BLaER1 (cell line): ENCODE data around the gene SFT2D1.
A peak's percentile ranks its signal among the peaks of the same experiment; 100 is the strongest.

Experiments
- H3K27ac ChIP-seq: shearing (Covaris generic); formaldehyde crosslinking; 2 replicates; pipeline ENCODE4 v1.8.1; 2022
- H3K27me3 ChIP-seq: shearing (Covaris generic); formaldehyde crosslinking; 2 replicates; pipeline ENCODE4 v1.8.1; 2022
- H3K36me3 ChIP-seq: shearing (Covaris generic); formaldehyde crosslinking; 2 replicates; pipeline ENCODE4 v1.8.1; 2022
- H3K4me1 ChIP-seq: shearing (Covaris generic); formaldehyde crosslinking; 2 replicates; pipeline ENCODE4 v1.8.1; 2022
- H3K4me2 ChIP-seq: shearing (Covaris generic); formaldehyde crosslinking; 2 replicates; pipeline ENCODE4 v1.8.1; 2022
- H3K4me3 ChIP-seq: shearing (Covaris generic); formaldehyde crosslinking; 2 replicates; pipeline ENCODE4 v1.8.1; 2022
- H3K9ac ChIP-seq: shearing (Covaris generic); formaldehyde crosslinking; 2 replicates; pipeline ENCODE4 v1.8.1; 2022
- H3K9me3 ChIP-seq: shearing (Covaris generic); formaldehyde crosslinking; 2 replicates; pipeline ENCODE4 v1.8.1; 2022
- H4K20me1 ChIP-seq: shearing (Covaris generic); formaldehyde crosslinking; 2 replicates; pipeline ENCODE4 v1.8.1; 2022
- Cebpa-rat ChIP-seq: shearing (Covaris generic); IDR thresholded peaks from 2 replicates; pipeline ENCODE4 v1.8.1; 2022

The SFT2D1 gene

GRCh38 chr6:166382500-166382932 lies 40.2 kb upstream of the SFT2D1 start:
- Histone ChIP-seq H4K20me1 (peaks cover 6% of the 10 kb centered on the region; the same call in 1 of the 2 replicates), H3K4me3 (peak overlapping the region; percentile 96), H3K36me3 (no peaks in the 10 kb centered on the region), H3K4me2 (peak overlapping the region; percentile 98), H3K9me3 (no peaks in the 10 kb centered on the region), H3K4me1 (peaks cover 28% of the 10 kb centered on the region), H3K27ac (peak overlapping the region; percentile 62), H3K27me3 (peaks cover 5% of the 10 kb centered on the region; the same call in 1 of the 2 replicates), H3K9ac (peak overlapping the region; percentile 81)
- TF ChIP-seq Cebpa-rat: no peak

- no peak for TF ChIP-seq Cebpa-rat
- peaks cover 5% of the 10 kb centered on the region; the same call in 1 of the 2 replicates for H3K27me3 ChIP-seq
- H3K4me1 ChIP-seq: peaks cover 28% of the 10 kb centered on the region
- no peaks in the 10 kb centered on the region for H3K9me3 ChIP-seq
- no peaks in the 10 kb centered on the region for H3K36me3 ChIP-seq
- H3K4me3 ChIP-seq: peak overlapping the region; percentile 96
- H3K27ac ChIP-seq: no peak overlapping the region; the same call in 1 of the 2 replicates
- H3K4me2 ChIP-seq: peak overlapping the region; percentile 98
- peaks cover 6% of the 10 kb centered on the region; the same call in 1 of the 2 replicates for H4K20me1 ChIP-seq
- peak overlapping the region; percentile 81 for H3K9ac ChIP-seq
These were observed 39.6 kb upstream of the SFT2D1 start for GRCh38 chr6:166381733-166382499.

DNA sequence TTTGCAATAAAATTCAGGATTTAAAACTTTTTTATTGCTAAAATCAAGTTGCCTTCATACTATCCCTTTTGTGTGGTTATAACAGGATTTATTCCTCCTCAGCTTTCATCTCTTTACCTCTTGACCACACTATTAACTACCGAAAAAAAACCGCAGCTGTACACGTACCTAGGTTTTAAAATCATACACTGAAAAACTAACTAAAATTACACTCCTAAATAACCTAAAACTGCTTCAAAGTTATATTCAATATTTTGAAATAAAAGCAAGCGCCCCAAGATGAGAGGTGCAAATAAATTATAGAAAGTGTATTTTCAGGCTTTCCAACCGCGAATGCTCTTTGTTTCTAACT lies 39.0 kb upstream of the SFT2D1 start:
- peaks cover 28% of the 10 kb centered on the region for H3K4me1 ChIP-seq
- no peaks in the 10 kb centered on the region for H3K9me3 ChIP-seq
- no peak overlapping the region for H3K27ac ChIP-seq
- peak overlapping the region; percentile 96 for H3K4me3 ChIP-seq
- TF ChIP-seq Cebpa-rat: no peak
- no peaks in the 10 kb centered on the region for H3K36me3 ChIP-seq
- H3K9ac ChIP-seq: peak overlapping the region; percentile 81
- H3K4me2 ChIP-seq: peak overlapping the region; percentile 98
- peaks cover 6% of the 10 kb centered on the region; the same call in 1 of the 2 replicates for H4K20me1 ChIP-seq
- peaks cover 5% of the 10 kb centered on the region; the same call in 1 of the 2 replicates for H3K27me3 ChIP-seq

GRCh38 chr6:166379800-166380199 lies 37.5 kb upstream of the SFT2D1 start:
- Histone ChIP-seq H4K20me1 (peaks cover 6% of the 10 kb centered on the region; the same call in 1 of the 2 replicates), H3K27me3 (peaks cover 5% of the 10 kb centered on the region; the same call in 1 of the 2 replicates), H3K4me2 (peak overlapping the region; percentile 23; the same call in 1 of the 2 replicates), H3K36me3 (no peaks in the 10 kb centered on the region), H3K9ac (no peak overlapping the region), H3K27ac (no peak overlapping the region), H3K4me3 (no peak overlapping the region), H3K9me3 (no peaks in the 10 kb centered on the region), H3K4me1 (peaks cover 28% of the 10 kb centered on the region)
- no peak for TF ChIP-seq Cebpa-rat

GRCh38 chr6:166379103-166379586 lies 36.8 kb upstream of the SFT2D1 start:
- no peak overlapping the region for H3K27ac ChIP-seq
- peaks cover 6% of the 10 kb centered on the region; the same call in 1 of the 2 replicates for H4K20me1 ChIP-seq
- H3K9ac ChIP-seq: no peak overlapping the region
- H3K4me2 ChIP-seq: no peak overlapping the region
- H3K4me1 ChIP-seq: peaks cover 25% of the 10 kb centered on the region
- no peaks in the 10 kb centered on the region for H3K36me3 ChIP-seq
- no peaks in the 10 kb centered on the region for H3K9me3 ChIP-seq
- H3K27me3 ChIP-seq: peaks cover 5% of the 10 kb centered on the region; the same call in 1 of the 2 replicates
- H3K4me3 ChIP-seq: no peak overlapping the region
- TF ChIP-seq Cebpa-rat: no peak

DNA sequence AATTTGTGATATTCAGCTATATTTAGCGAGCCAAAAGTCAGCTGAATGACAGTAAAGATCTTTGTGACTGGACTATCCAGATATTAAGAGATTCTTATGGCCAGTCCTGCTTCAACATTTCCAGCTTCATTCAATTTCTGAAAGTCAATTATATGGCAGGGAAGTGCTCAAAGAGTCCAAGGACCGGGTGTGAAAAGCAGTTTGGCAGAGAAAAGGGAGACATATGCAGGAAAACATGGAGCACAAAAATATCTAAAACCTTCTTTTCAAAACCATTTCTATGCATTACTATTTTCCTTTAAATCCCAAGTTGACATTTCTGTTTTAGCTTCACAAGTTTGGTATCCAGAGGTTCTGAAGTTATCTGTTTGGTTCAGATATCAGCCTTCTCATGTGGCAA lies 35.4 kb upstream of the SFT2D1 start:
- Histone ChIP-seq H3K4me3 (no peak overlapping the region), H3K4me2 (no peak overlapping the region), H3K36me3 (no peaks in the 10 kb centered on the region), H3K9me3 (no peaks in the 10 kb centered on the region), H4K20me1 (peaks cover 6% of the 10 kb centered on the region; the same call in 1 of the 2 replicates), H3K9ac (no peak overlapping the region), H3K27me3 (peaks cover 5% of the 10 kb centered on the region; the same call in 1 of the 2 replicates), H3K27ac (no peak overlapping the region), H3K4me1 (peaks cover 21% of the 10 kb centered on the region)
- TF ChIP-seq Cebpa-rat: no peak

- no peak for TF ChIP-seq Cebpa-rat
- Histone ChIP-seq H3K27me3 (no peaks in the 10 kb centered on the region), H3K4me3 (no peak overlapping the region), H3K9ac (no peak overlapping the region), H3K36me3 (no peaks in the 10 kb centered on the region), H4K20me1 (no peaks in the 10 kb centered on the region), H3K4me2 (no peak overlapping the region), H3K9me3 (no peaks in the 10 kb centered on the region), H3K27ac (no peak overlapping the region), H3K4me1 (peaks cover 6% of the 10 kb centered on the region)
These were observed 32.7 kb upstream of the SFT2D1 start for GRCh38 chr6:166375013-166375412.

GRCh38 chr6:166370489-166370888 lies 28.1 kb upstream of the SFT2D1 start:
- no peak for TF ChIP-seq Cebpa-rat
- Histone ChIP-seq H3K27ac (no peak overlapping the region), H3K9me3 (no peaks in the 10 kb centered on the region), H3K4me1 (peaks cover 34% of the 10 kb centered on the region), H3K27me3 (no peaks in the 10 kb centered on the region), H3K4me2 (no peak overlapping the region), H3K4me3 (no peak overlapping the region), H3K36me3 (no peaks in the 10 kb centered on the region), H3K9ac (no peak overlapping the region), H4K20me1 (no peaks in the 10 kb centered on the region)

DNA sequence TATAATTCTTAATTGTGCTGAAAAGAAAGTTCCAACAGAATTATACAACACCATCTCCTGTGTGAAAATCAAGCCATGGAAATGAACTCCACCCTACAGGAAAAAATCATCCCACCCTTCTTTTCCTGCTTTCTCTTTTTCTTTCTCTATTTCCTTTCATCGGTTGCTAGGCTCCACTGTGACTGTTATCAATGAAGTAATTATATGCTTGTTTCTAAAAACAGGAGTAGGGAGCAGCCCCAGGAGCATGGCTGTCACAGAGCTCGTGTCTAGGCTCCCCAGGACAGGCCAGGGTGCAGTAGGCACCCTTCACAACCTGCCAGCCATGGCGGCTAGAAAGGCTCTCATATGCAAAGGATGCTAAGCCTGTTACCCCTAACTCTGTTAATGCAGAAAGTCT lies 27.4 kb upstream of the SFT2D1 start:
- Histone ChIP-seq H3K36me3 (no peaks in the 10 kb centered on the region), H3K4me3 (no peak overlapping the region), H3K9me3 (no peaks in the 10 kb centered on the region), H3K27me3 (no peaks in the 10 kb centered on the region), H3K27ac (no peak overlapping the region), H3K4me2 (peak overlapping the region; percentile 22; the same call in 1 of the 2 replicates), H3K9ac (no peak overlapping the region), H3K4me1 (peaks cover 41% of the 10 kb centered on the region), H4K20me1 (no peaks in the 10 kb centered on the region)
- TF ChIP-seq Cebpa-rat: no peak

- H3K36me3 ChIP-seq: peaks cover 22% of the 10 kb centered on the region
- no peak for TF ChIP-seq Cebpa-rat
- H3K9me3 ChIP-seq: no peaks in the 10 kb centered on the region
- H3K27me3 ChIP-seq: no peaks in the 10 kb centered on the region
- peaks cover 52% of the 10 kb centered on the region for H3K4me1 ChIP-seq
- H3K4me3 ChIP-seq: no peak overlapping the region
- H3K27ac ChIP-seq: no peak overlapping the region
- H3K4me2 ChIP-seq: no peak overlapping the region
- H4K20me1 ChIP-seq: no peaks in the 10 kb centered on the region
- H3K9ac ChIP-seq: no peak overlapping the region
These were observed 24.6 kb upstream of the SFT2D1 start for GRCh38 chr6:166366921-166367320.
